ENCODE measurements around the gene KRT85. TPM values are rescaled to one million over a fixed set of nuclear protein-coding genes. Genes with fewer than 3 reads are reported as not detected.

Gene KRT85
- total and polyA plus RNA-seq, 2 of the 4 experiments (the other 2 are of a cell fraction) = not detected

GRCh38 chr12:52344111-52344510, 23.2 kb downstream of the KRT85 start:
- dilution Hi-C loops (cut with HindIII; ENCODE audit: low sequenced_read_pairs, unreplicated experiment) (no loop called here), in situ Hi-C loops (cut with MboI; ENCODE audit: low sequenced_read_pairs) (no loop called here), intact Hi-C loops (cut with micrococcal nuclease) (no loop called here)
- Histone ChIP-seq H3K4me1 (ENCODE audit: control insufficient read depth, insufficient read depth, low read length) (no peaks in the 10 kb centered on the region), H3K9me3 (ENCODE audit: control insufficient read depth, insufficient read depth, low read length) (peaks cover 6% of the 10 kb centered on the region), H3K56ac (ENCODE audit: extremely low read depth, insufficient read depth, low read length) (no peak overlapping the region), H2BK15ac (ENCODE audit: low read depth, low read length) (no peak overlapping the region), H2AK5ac (ENCODE audit: low read depth, low read length) (no peak overlapping the region), H3K18ac (ENCODE audit: low read depth, low read length) (no peak overlapping the region), H2AK9ac (replicated peaks; ENCODE audit: low read depth, low read length, poor library complexity) (no peak overlapping the region), H3K9me1 (ENCODE audit: insufficient read depth, low read length) (no peaks in the 10 kb centered on the region), H3K79me1 (ENCODE audit: low read depth in 1 of 2, low read length in 2 of 2) (no peaks in the 10 kb centered on the region), H2BK20ac (ENCODE audit: low read depth, low read length) (no peak overlapping the region), H3K23ac (ENCODE audit: low read depth, low read length) (no peak overlapping the region), H3K4me2 (ENCODE audit: low read depth, low read length) (no peak overlapping the region), H3K36me3 (ENCODE audit: control insufficient read depth, insufficient read depth, low read length) (no peaks in the 10 kb centered on the region), H4K20me1 (ENCODE audit: insufficient read depth, low read length) (no peaks in the 10 kb centered on the region), H3K27ac (ENCODE audit: insufficient read depth, low read length) (no peak overlapping the region), H4K91ac (ENCODE audit: insufficient read depth, low read depth, low read length) (no peak overlapping the region), H4K5ac (ENCODE audit: low read depth, low read length) (no peak overlapping the region), H2AFZ (replicated peaks; ENCODE audit: low read length, poor library complexity) (no peak overlapping the region), H3K9ac (ENCODE audit: low read depth, low read length) (no peak overlapping the region), H2BK120ac (ENCODE audit: low read depth, low read length) (no peak overlapping the region), H3K4ac (ENCODE audit: low read depth, low read length) (no peak overlapping the region), H3K27me3 (ENCODE audit: control insufficient read depth, insufficient read depth, low read length) (peaks cover 62% of the 10 kb centered on the region), H3K4me3 (ENCODE audit: insufficient read depth, low read depth, low read length) (no peak overlapping the region), H4K8ac (ENCODE audit: low read depth in 2 of 2, low read length in 2 of 2) (no peak overlapping the region), H2BK5ac (ENCODE audit: low read depth, low read length, poor library complexity, severe bottlenecking) (no peak overlapping the region), H3K14ac (replicated peaks; ENCODE audit: low read depth, low read length) (no peak overlapping the region)
- CTCF ChIA-PET = interaction anchor here (0.5 to 1.3 kb wide), 4 partner anchors 14 to 121 kb away, joined by 3 to 4 read pairs (median 3); no protein-coding TSS in a partner anchor
- TF ChIP-seq RAD21 (IDR thresholded peaks at IDR 0.05; ENCODE audit: low read length) (no peak), RFX5 (IDR thresholded peaks at IDR 0.05; ENCODE audit: low read depth, low read length) (no peak), RCOR1 (IDR thresholded peaks at IDR 0.05; ENCODE audit: insufficient replicate concordance, low read length) (no peak), MAFK (IDR thresholded peaks at IDR 0.05; ENCODE audit: low read depth, low read length) (no peak), CHD1 (IDR thresholded peaks at IDR 0.05; ENCODE audit: low read depth, low read length) (no peak), MAZ (IDR thresholded peaks at IDR 0.05; ENCODE audit: borderline replicate concordance, low read depth, low read length) (no peak), CTCF (conservative IDR thresholded peaks at IDR 0.05; ENCODE audit: low read depth, low read length) (no peak), MXI1 (IDR thresholded peaks at IDR 0.05; ENCODE audit: borderline replicate concordance, low read depth, low read length) (no peak), USF2 (IDR thresholded peaks at IDR 0.05; ENCODE audit: low read depth, low read length) (no peak), FOS (IDR thresholded peaks at IDR 0.05; ENCODE audit: low read depth, low read length) (no peak), SMC3 (IDR thresholded peaks at IDR 0.05; ENCODE audit: low read depth, low read length) (no peak)
- POLR2A ChIA-PET (ENCODE audit: unreplicated experiment) = no interaction called here
- 87% methylated on average over 10 of the region's 12 CpGs; no CpG with 5 or more reads in 1 of the 2 experiments for WGBS, 2 experiments (ENCODE audit: extremely low coverage in 2 of 2, insufficient read length in 1 of 2)
- no peak for DNase-seq
- no peak for ATAC-seq (ENCODE audit: low read depth)
- no TSS peak for BruUV-seq (replicated peaks)
